Breast epithelium (tissue), 3 donors: ENCODE data around the gene ZMPSTE24.

ENCODE experiments used
- POLR2AphosphoS5 ChIP-seq, 3 donors: sonication (generic); formaldehyde crosslinking; IDR thresholded peaks; one replicate each; pipeline ENCODE4 v1.6.1; 2017; ENCODE audit warnings: antibody characterized with exemption in 3 of 3
- TF ChIP-seq, protein P1 (sequence below), 3 donors: fragments of 450-650 bp; IDR thresholded peaks; one replicate each; pipeline ENCODE4 v1.5.1; 2016 to 2017; ENCODE audit warnings: antibody characterized with exemption in 3 of 3, mild to moderate bottlenecking in 3 of 3, moderate library complexity in 3 of 3

DNA sequence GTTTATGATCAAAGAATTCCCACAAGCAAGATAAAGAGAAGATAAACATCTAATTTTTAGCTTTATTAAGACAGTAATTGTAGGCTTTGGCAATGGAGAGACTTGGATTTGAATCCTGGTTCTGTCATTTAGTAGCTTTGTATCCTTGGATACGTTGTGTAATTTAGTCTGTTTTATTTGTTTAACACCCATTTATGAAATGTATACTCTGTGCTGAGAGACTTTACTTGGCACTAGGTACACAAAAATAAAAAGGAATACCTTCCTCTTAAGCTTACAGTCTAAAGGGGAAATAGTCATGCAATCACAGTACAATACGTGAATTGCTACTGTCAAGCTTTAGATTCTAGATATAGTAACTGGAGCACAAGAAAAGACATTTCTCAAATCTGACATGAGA lies 23.8 kb downstream of the ZMPSTE24 start:
- no peak for TF ChIP-seq POLR2AphosphoS5 (IDR thresholded peaks at IDR 0.05)
- TF ChIP-seq, protein P1, sequence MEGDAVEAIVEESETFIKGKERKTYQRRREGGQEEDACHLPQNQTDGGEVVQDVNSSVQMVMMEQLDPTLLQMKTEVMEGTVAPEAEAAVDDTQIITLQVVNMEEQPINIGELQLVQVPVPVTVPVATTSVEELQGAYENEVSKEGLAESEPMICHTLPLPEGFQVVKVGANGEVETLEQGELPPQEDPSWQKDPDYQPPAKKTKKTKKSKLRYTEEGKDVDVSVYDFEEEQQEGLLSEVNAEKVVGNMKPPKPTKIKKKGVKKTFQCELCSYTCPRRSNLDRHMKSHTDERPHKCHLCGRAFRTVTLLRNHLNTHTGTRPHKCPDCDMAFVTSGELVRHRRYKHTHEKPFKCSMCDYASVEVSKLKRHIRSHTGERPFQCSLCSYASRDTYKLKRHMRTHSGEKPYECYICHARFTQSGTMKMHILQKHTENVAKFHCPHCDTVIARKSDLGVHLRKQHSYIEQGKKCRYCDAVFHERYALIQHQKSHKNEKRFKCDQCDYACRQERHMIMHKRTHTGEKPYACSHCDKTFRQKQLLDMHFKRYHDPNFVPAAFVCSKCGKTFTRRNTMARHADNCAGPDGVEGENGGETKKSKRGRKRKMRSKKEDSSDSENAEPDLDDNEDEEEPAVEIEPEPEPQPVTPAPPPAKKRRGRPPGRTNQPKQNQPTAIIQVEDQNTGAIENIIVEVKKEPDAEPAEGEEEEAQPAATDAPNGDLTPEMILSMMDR (IDR thresholded peaks at IDR 0.05) = no peak
